ENCODE measurements around the gene CPSF2. TPM values are rescaled to one million over a fixed set of nuclear protein-coding genes. Genes with fewer than 3 reads are reported as not detected.
"Not testable (repeated sequence)": the region's sequence is repeated elsewhere in the genome, so short reads cannot be mapped to it uniquely, and the experiment has no call there.

The CPSF2 gene
- total RNA-seq, 4 donors from 2014 or later, result 19.5 to 29.0 (median 25.5) TPM

GRCh38 chr14:92209141-92209540, 87.4 kb downstream of the CPSF2 start:
- no peak for DNase-seq (ENCODE audit: extremely low spot score)
- H3K27ac ChIP-seq (replicated peaks in 1 of 4), result no peak overlapping the region
- no peaks in the 10 kb centered on the region for H3K4me1 ChIP-seq
- H3K27me3 ChIP-seq, result peaks cover 0 to 10% (median 0%) of the 10 kb centered on the region in 4 donors
- H3K4me3 ChIP-seq, result no peak overlapping the region
- H3K36me3 ChIP-seq, result no peaks in the 10 kb centered on the region
- intact Hi-C loops (cut with DNase I), result no loop called here
- H3K9me3 ChIP-seq, result peaks cover 0 to 5% (median 0%) of the 10 kb centered on the region in 4 donors
- WGBS, result 87% methylated on average over 14 of the region's 14 CpGs
- TF ChIP-seq POLR2A (IDR thresholded peaks at IDR 0.05; ENCODE audit: low read depth), result no peak

GRCh38 chr14:92213125-92213524, 91.4 kb downstream of the CPSF2 start:
- H3K36me3 ChIP-seq; H3K4me3 ChIP-seq; H3K27me3 ChIP-seq; H3K4me1 ChIP-seq; H3K27ac ChIP-seq (replicated peaks in 1 of 4); intact Hi-C loops (cut with DNase I); DNase-seq (ENCODE audit: extremely low spot score); H3K9me3 ChIP-seq: not testable (repeated sequence)
- 100% methylated on average over 3 of the region's 3 CpGs for WGBS

- Histone ChIP-seq H3K4me3 (no peak overlapping the region), H3K27ac (replicated peaks in 1 of 4) (no peak overlapping the region), H3K9me3 (no peaks in the 10 kb centered on the region), H3K27me3 (no peaks in the 10 kb centered on the region), H3K4me1 (no peaks in the 10 kb centered on the region), H3K36me3 (no peaks in the 10 kb centered on the region)
- WGBS, result 86% methylated on average over 5 of the region's 5 CpGs
- DNase-seq (ENCODE audit: extremely low spot score), result no peak
- TF ChIP-seq POLR2A (IDR thresholded peaks at IDR 0.05; ENCODE audit: low read depth), result no peak
- TF ChIP-seq CTCF (IDR thresholded peaks at IDR 0.05), result no peak
- no peak for TF ChIP-seq EP300 (IDR thresholded peaks at IDR 0.05)
- no peak for TF ChIP-seq POLR2AphosphoS5 (IDR thresholded peaks at IDR 0.05)
- intact Hi-C loops (cut with DNase I), result no loop called here
Observed at GRCh38 chr14:92215579-92215978, 93.8 kb downstream of the CPSF2 start.

- TF ChIP-seq POLR2A (IDR thresholded peaks at IDR 0.05; ENCODE audit: low read depth) (no peak), EP300 (IDR thresholded peaks at IDR 0.05) (no peak), POLR2AphosphoS5 (IDR thresholded peaks at IDR 0.05) (no peak), CTCF (IDR thresholded peaks at IDR 0.05) (no peak)
- DNase-seq (ENCODE audit: extremely low spot score), result no peak
- Histone ChIP-seq H3K27me3 (no peaks in the 10 kb centered on the region), H3K4me1 (no peaks in the 10 kb centered on the region), H3K27ac (replicated peaks in 1 of 4) (no peak overlapping the region), H3K9me3 (no peaks in the 10 kb centered on the region), H3K36me3 (no peaks in the 10 kb centered on the region), H3K4me3 (no peak overlapping the region)
- intact Hi-C loops (cut with DNase I), result no loop called here
- 56% methylated on average over 1 of the region's 1 CpG for WGBS
Observed at GRCh38 chr14:92217936-92218335, 96.2 kb downstream of the CPSF2 start.

Other genes starting within 250 kb of the CPSF2 start
- 100 to 1,000 TPM in 3 of 4 donors, 10 to 100 TPM in 1; 79.7 to 161 (median 116) TPM for gene FBLN5, start 174.3 kb upstream of the CPSF2 start, total RNA-seq
- 10 to 100 TPM; 24.0 to 36.2 (median 29.6) TPM for gene TRIP11, start 81.9 kb upstream of the CPSF2 start, total RNA-seq
- 10 to 100 TPM; 24.1 to 48.9 (median 24.9) TPM for gene ATXN3, start 15.4 kb upstream of the CPSF2 start, total RNA-seq
- gene NDUFB1, start 263 bp upstream of the CPSF2 start, total RNA-seq, result 100 to 1,000 TPM; 197 to 457 (median 369) TPM
- gene SLC24A4, start 201.2 kb downstream of the CPSF2 start, total RNA-seq, result 1 to 10 TPM; 1.7 to 2.9 (median 2.1) TPM

All from esophagus muscularis mucosa (tissue), 4 donors.